ENCODE results near the gene DOK6.

- TF ChIP-seq POLR2A (IDR thresholded peaks at IDR 0.05) (no peak), CTCF (IDR thresholded peaks at IDR 0.05 in 8 of 11, conservative IDR thresholded peaks at IDR 0.05 in 3 of 11) (no peak), POLR2AphosphoS5 (IDR thresholded peaks at IDR 0.05) (no peak)
Measured at GRCh38 chr18:69631281-69631680, 230.6 kb downstream of the DOK6 start.

All from spleen (tissue), 7 donors.